ENCODE measurements around the gene HARBI1. TPM values are rescaled to one million over a fixed set of nuclear protein-coding genes. Genes with fewer than 3 reads are reported as not detected.

Gene HARBI1
- total RNA-seq, 1 donor from 2014 or later: 5.3 TPM

DNA sequence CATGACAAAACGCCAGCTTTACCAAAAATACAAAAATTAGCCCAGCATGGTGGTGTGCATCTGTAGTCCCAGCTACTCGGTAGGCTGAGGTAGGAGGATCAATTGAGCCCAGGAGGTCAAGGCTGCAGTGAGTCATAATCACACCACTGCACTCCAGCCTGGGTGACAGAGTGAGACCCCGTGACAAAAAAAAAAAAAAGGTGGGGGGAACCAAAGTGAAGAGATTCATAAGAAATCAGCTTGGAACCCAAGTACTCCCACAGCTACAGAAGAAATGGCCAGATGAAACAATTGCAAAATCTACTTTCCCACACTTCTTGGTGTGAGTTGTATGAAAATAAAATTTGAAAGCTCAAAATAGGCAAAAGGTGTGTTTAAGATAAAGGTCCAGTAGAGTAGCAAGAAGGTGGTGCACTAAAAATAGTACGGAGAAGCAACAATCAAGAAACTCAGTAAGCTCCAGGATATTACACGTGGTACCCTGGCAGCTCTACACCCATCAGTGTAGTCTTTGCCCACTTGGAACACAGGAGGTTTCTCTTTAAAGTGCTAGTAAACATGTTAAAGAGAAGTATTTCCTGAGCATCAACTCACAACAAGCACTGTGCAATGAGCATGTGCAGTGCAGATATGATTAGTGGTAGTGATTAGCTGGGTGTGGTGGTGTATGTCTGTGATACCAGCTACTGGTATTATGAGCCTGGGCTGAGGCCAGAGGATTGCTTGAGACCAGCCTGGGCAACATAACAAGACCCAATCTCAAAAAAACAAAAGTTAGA lies 5.3 kb downstream of the HARBI1 start:
- no peak overlapping the region for H3K4me3 ChIP-seq

DNA sequence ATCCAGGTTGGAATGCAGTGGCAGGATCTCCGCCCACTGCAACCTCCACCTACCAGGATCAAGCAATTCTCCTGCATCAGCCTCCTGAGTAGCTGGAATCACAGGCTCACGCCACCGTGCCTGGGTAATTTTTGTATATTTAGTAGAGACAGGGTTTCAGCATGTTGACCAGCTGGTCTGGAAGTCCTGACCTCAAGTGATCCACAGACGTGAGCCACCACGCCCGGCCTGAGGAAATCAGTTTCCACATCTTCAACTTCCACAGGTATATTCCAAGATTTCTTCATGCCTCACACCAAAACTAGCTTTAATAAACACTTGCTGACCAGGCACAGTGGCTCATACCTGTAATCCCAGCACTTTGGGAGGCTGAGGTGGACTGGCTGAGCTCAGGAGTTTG lies 7.6 kb downstream of the HARBI1 start:
- no peaks in the 10 kb centered on the region for H3K79me2 ChIP-seq (ENCODE audit: low read depth)
- no peaks in the 10 kb centered on the region for H3K9me3 ChIP-seq (ENCODE audit: low read depth)
- no peak for DNase-seq (ENCODE audit: low spot score)
- H3K36me3 ChIP-seq: no peaks in the 10 kb centered on the region
- no peak overlapping the region for H3K4me3 Mint-ChIP-seq
- H3K4me1 ChIP-seq: no peaks in the 10 kb centered on the region
- no peaks in the 10 kb centered on the region for H3K27me3 ChIP-seq
- no peak overlapping the region for H3K4me3 ChIP-seq
- no peaks in the 10 kb centered on the region for H3K9me3 Mint-ChIP-seq
- H3K4me2 ChIP-seq: no peak overlapping the region
- H3K27me3 Mint-ChIP-seq (ENCODE audit: insufficient read depth, low read depth): no peaks in the 10 kb centered on the region
- no peaks in the 10 kb centered on the region for H3F3A ChIP-seq (ENCODE audit: low read depth)
- H3K9ac ChIP-seq: no peak overlapping the region
- H3K27ac Mint-ChIP-seq: no peak overlapping the region
- TF ChIP-seq EZH2phosphoT487 (IDR thresholded peaks at IDR 0.05) (no peak), EZH2 (IDR thresholded peaks at IDR 0.05) (no peak), CTCF (IDR thresholded peaks at IDR 0.05) (no peak)
- peaks cover 6% of the 10 kb centered on the region for H3K4me1 Mint-ChIP-seq
- H4K20me1 ChIP-seq (ENCODE audit: low read depth): no peaks in the 10 kb centered on the region
- no peak overlapping the region for H2AFZ ChIP-seq (replicated peaks)
- H3K27ac ChIP-seq: no peak overlapping the region
- no peaks in the 10 kb centered on the region for H3K36me3 Mint-ChIP-seq

More for the DNA sequence above, 5.3 kb downstream of the HARBI1 start:
- no peaks in the 10 kb centered on the region for H3K9me3 ChIP-seq (ENCODE audit: low read depth)
- no peak for DNase-seq (ENCODE audit: low spot score)
- no peaks in the 10 kb centered on the region for H3K27me3 ChIP-seq
- no peak overlapping the region for H3K4me3 Mint-ChIP-seq
- H3K27me3 Mint-ChIP-seq (ENCODE audit: insufficient read depth, low read depth): peaks cover under 1% of the 10 kb centered on the region
- no peak overlapping the region for H3K9ac ChIP-seq
- TF ChIP-seq EZH2phosphoT487 (IDR thresholded peaks at IDR 0.05): no peak
- no peak for TF ChIP-seq EZH2 (IDR thresholded peaks at IDR 0.05)
- TF ChIP-seq CTCF (IDR thresholded peaks at IDR 0.05): no peak
- H3K4me1 Mint-ChIP-seq: peaks cover 19% of the 10 kb centered on the region
- no peaks in the 10 kb centered on the region for H3K36me3 ChIP-seq
- no peak overlapping the region for H3K27ac ChIP-seq
- no peak overlapping the region for H3K27ac Mint-ChIP-seq
- H4K20me1 ChIP-seq (ENCODE audit: low read depth): no peaks in the 10 kb centered on the region
- H3K4me2 ChIP-seq: no peak overlapping the region
- peaks cover 5% of the 10 kb centered on the region for H3K79me2 ChIP-seq (ENCODE audit: low read depth)
- H3K4me1 ChIP-seq: no peaks in the 10 kb centered on the region
- H2AFZ ChIP-seq (replicated peaks): no peak overlapping the region
- no peaks in the 10 kb centered on the region for H3K36me3 Mint-ChIP-seq
- H3K9me3 Mint-ChIP-seq: no peaks in the 10 kb centered on the region
- peaks cover 11% of the 10 kb centered on the region for H3F3A ChIP-seq (ENCODE audit: low read depth)

GRCh38 chr11:46607516-46607915 lies 9.5 kb downstream of the HARBI1 start:
- DNase-seq (ENCODE audit: low spot score): no peak
- Mint-ChIP-seq H3K27ac (no peak overlapping the region), H3K36me3 (peaks cover 2% of the 10 kb centered on the region), H3K4me1 (peaks cover 6% of the 10 kb centered on the region), H3K27me3 (ENCODE audit: insufficient read depth, low read depth) (no peaks in the 10 kb centered on the region), H3K9me3 (no peaks in the 10 kb centered on the region), H3K4me3 (no peak overlapping the region)
- Histone ChIP-seq H3K4me1 (no peaks in the 10 kb centered on the region), H4K20me1 (ENCODE audit: low read depth) (no peaks in the 10 kb centered on the region), H3K27me3 (no peaks in the 10 kb centered on the region), H3K9me3 (ENCODE audit: low read depth) (no peaks in the 10 kb centered on the region), H3F3A (ENCODE audit: low read depth) (no peaks in the 10 kb centered on the region), H3K36me3 (no peaks in the 10 kb centered on the region), H3K9ac (no peak overlapping the region), H3K27ac (no peak overlapping the region), H3K79me2 (ENCODE audit: low read depth) (no peaks in the 10 kb centered on the region), H3K4me3 (no peak overlapping the region), H3K4me2 (no peak overlapping the region), H2AFZ (replicated peaks) (no peak overlapping the region)
- TF ChIP-seq CTCF (IDR thresholded peaks at IDR 0.05) (no peak), EZH2phosphoT487 (IDR thresholded peaks at IDR 0.05) (no peak), EZH2 (IDR thresholded peaks at IDR 0.05) (no peak)

Data from neural progenitor cell (in vitro differentiated cells).